Endothelial cell of umbilical vein (primary cell): ENCODE measurements around the gene PIGT. TPM values are rescaled to one million over a fixed set of nuclear protein-coding genes. Genes with fewer than 3 reads are reported as not detected.

Source experiments
- BruUV-seq: library from RNA; stranded (reverse); fragments of 400-500 nt; replicated peaks from 2 replicates; lab custom pipeline; 2021; lab: Mats Ljungman, UMichigan
- CTCF ChIA-PET: fragments of 300-600, 350-600 bp; sonication (Branson Sonifier 250); formaldehyde crosslinking; loops from one replicate; lab custom pipeline; 2021; ENCODE audit warnings: antibody characterized with exemption, inconsistent platforms; lab: Charles Lee
- POLR2A ChIA-PET: fragments of 300-600, 350-600 bp; sonication (Branson Sonifier 250); formaldehyde crosslinking; loops from one replicate; lab custom pipeline; 2021; ENCODE audit warnings: antibody characterized with exemption, inconsistent platforms; lab: Charles Lee
- DNase-seq: peaks from one replicate; pipeline ENCODE4 v3.0.0-alpha.2; 2011; ENCODE audit warnings: low read depth, low spot score
- FAIRE-seq: peaks from 2 replicates; lab custom pipeline; 2011; peaks lifted over from hg19 to GRCh38; lab: Jason Lieb, UNC
- H2AFZ ChIP-seq: 2 replicates; pipeline ENCODE4 v1.6.0; 2012; ENCODE audit warnings: low read depth, low read length, control low read depth, inconsistent platforms
- H3K27ac ChIP-seq: 2 replicates; pipeline ENCODE4 v1.5.1; 2011; ENCODE audit warnings: low read depth, mild to moderate bottlenecking, control low read depth, low read length, moderate library complexity; ENCODE audit not compliant: insufficient read depth
- H3K27me3 ChIP-seq, 2 experiments: 2 replicates each; pipeline versions ENCODE4 v1.6.0 to v1.6.1; 2011; ENCODE audit warnings: low read length in 2 of 2, mixed read lengths in 1 of 2; ENCODE audit not compliant: control insufficient read depth in 2 of 2, insufficient read depth in 2 of 2
- H3K36me3 ChIP-seq, 2 experiments: 2 replicates in 1 of 2; 3 replicates in 1 of 2; pipeline ENCODE4 v1.5.1; 2011; ENCODE audit warnings: low read length in 2 of 2, mild to moderate bottlenecking in 1 of 2, moderate library complexity in 1 of 2; ENCODE audit not compliant: control insufficient read depth in 2 of 2, insufficient read depth in 2 of 2; ENCODE audit errors: extremely low read depth in 1 of 2
- H3K4me1 ChIP-seq: 3 replicates; pipeline ENCODE4 v1.5.1; 2011; ENCODE audit warnings: mild to moderate bottlenecking, low read length; ENCODE audit not compliant: control insufficient read depth, insufficient read depth; ENCODE audit errors: extremely low read depth
- H3K4me2 ChIP-seq: 2 replicates; pipeline ENCODE4 v1.6.1; 2011; ENCODE audit warnings: low read length, control low read depth, mixed read lengths; ENCODE audit not compliant: insufficient read depth
- H3K4me3 ChIP-seq, 3 experiments: fragments of 200-600 bp in 1 of 3; sonication (generic), shearing (Covaris generic) in 1 of 3; replicated peaks in 1 of 3; 2 replicates each; pipeline ENCODE4 v1.5.1; 2011 to 2016; ENCODE audit warnings: control low read depth in 3 of 3, low read length in 3 of 3, mild to moderate bottlenecking in 2 of 3, inconsistent platforms in 1 of 3, low read depth in 1 of 3, moderate library complexity in 1 of 3; ENCODE audit not compliant: insufficient read depth in 1 of 3
- H3K79me2 ChIP-seq: 2 replicates; pipeline ENCODE4 v1.6.0; 2012; ENCODE audit warnings: low read length, inconsistent platforms; ENCODE audit not compliant: control insufficient read depth, insufficient read depth
- H3K9ac ChIP-seq: replicated peaks from 2 replicates; pipeline ENCODE3; 2011; ENCODE audit warnings: low read length, control low read depth; ENCODE audit not compliant: insufficient read depth; ENCODE audit errors: extremely low read depth
- H3K9me1 ChIP-seq: replicated peaks from 3 replicates; pipeline ENCODE4 v1.6.0; 2011; ENCODE audit warnings: mild to moderate bottlenecking, low read length; ENCODE audit not compliant: control insufficient read depth, insufficient read depth; ENCODE audit errors: extremely low read depth
- H3K9me3 ChIP-seq: replicated peaks from 2 replicates; pipeline ENCODE4 v1.5.1; 2012; ENCODE audit warnings: low read length, inconsistent platforms; ENCODE audit not compliant: control insufficient read depth, insufficient read depth
- H4K20me1 ChIP-seq: replicated peaks from 2 replicates; pipeline ENCODE3; 2011; ENCODE audit warnings: mild to moderate bottlenecking, low read length; ENCODE audit not compliant: control insufficient read depth, insufficient read depth; ENCODE audit errors: extremely low read depth
- EZH2 ChIP-seq: IDR thresholded peaks from 2 replicates; pipeline ENCODE4 v1.6.1; 2012; ENCODE audit warnings: borderline replicate concordance, low read depth, mild to moderate bottlenecking, moderate library complexity, low read length, inconsistent platforms; ENCODE audit not compliant: severe bottlenecking
- GATA2 ChIP-seq: IDR thresholded peaks from 2 replicates; pipeline ENCODE4 v1.7.0; 2011; ENCODE audit warnings: low read depth, mild to moderate bottlenecking, moderate library complexity, mixed read lengths, low read length; ENCODE audit not compliant: insufficient read length, insufficient read depth
- JUN ChIP-seq: IDR thresholded peaks from 2 replicates; pipeline ENCODE4 v1.6.1; 2011; ENCODE audit warnings: borderline replicate concordance, low read depth; ENCODE audit not compliant: insufficient read length, insufficient read depth
- MYC ChIP-seq: IDR thresholded peaks from one replicate; pipeline ENCODE4 v1.6.1; 2011; ENCODE audit warnings: mild to moderate bottlenecking, low read depth, low read length
- POLR2A ChIP-seq: IDR thresholded peaks from 2 replicates; pipeline ENCODE4 v1.6.1; 2012; ENCODE audit warnings: low read depth, mild to moderate bottlenecking, control low read depth, low read length
- POLR2AphosphoS5 ChIP-seq: IDR thresholded peaks from 2 replicates; pipeline ENCODE4 v1.6.1; 2012; ENCODE audit warnings: low read depth, mild to moderate bottlenecking, control low read depth, low read length, moderate library complexity; ENCODE audit not compliant: insufficient read depth
- dilution Hi-C: fragments of 300-500 bp; cut with MboI; formaldehyde crosslinking; loops from one replicate; pipeline ENCODE4 v1.15.0; 2019; ENCODE audit warnings: low sequenced_read_pairs; ENCODE audit not compliant: extremely low pct_ligation_motif_present
- intact Hi-C: fragments of 100-400 bp; cut with micrococcal nuclease; formaldehyde crosslinking; loops from one replicate; pipeline ENCODE4 v1.10.0; 2022
- polyA plus RNA-seq, 4 experiments: library from polyadenylated mRNA; depleted of rRNA in 3 of 4; stranded (reverse) in 3 of 4; unstranded in 1 of 4; fragments of >200 nt; gene quantifications; 2 replicates each; pipeline versions ENCODE4 v1.2.1 to v1.2.3, GENCODE V29; 2011 to 2012; ENCODE audit warnings: missing spikeins in 1 of 4
- total RNA-seq: library from RNA; stranded (reverse); gene quantifications from 2 replicates; pipeline ENCODE4 v1.2.3, GENCODE V29; 2021
- TF ChIP-seq, protein P1 (sequence below): IDR thresholded peaks from 2 replicates; pipeline ENCODE4 v1.6.1; 2011; ENCODE audit not compliant: insufficient read depth, insufficient read length
- TF ChIP-seq, protein P2 (sequence below), 2 donors: IDR thresholded peaks; 1 replicate in 1 of 2; 2 replicates in 1 of 2; pipeline ENCODE4 v1.5.1; 2011; ENCODE audit warnings: low read length in 2 of 2, mild to moderate bottlenecking in 2 of 2, moderate library complexity in 2 of 2, control low read depth in 1 of 2, inconsistent platforms in 1 of 2, low read depth in 1 of 2; ENCODE audit not compliant: insufficient read depth in 1 of 2; ENCODE audit errors: extremely low read depth in 1 of 2

PIGT gene
- total and polyA plus RNA-seq, 2 donors (not counting 3 experiments of a cell fraction or from before 2014, with no cell fraction given) = 96.8 to 143 TPM

DNA sequence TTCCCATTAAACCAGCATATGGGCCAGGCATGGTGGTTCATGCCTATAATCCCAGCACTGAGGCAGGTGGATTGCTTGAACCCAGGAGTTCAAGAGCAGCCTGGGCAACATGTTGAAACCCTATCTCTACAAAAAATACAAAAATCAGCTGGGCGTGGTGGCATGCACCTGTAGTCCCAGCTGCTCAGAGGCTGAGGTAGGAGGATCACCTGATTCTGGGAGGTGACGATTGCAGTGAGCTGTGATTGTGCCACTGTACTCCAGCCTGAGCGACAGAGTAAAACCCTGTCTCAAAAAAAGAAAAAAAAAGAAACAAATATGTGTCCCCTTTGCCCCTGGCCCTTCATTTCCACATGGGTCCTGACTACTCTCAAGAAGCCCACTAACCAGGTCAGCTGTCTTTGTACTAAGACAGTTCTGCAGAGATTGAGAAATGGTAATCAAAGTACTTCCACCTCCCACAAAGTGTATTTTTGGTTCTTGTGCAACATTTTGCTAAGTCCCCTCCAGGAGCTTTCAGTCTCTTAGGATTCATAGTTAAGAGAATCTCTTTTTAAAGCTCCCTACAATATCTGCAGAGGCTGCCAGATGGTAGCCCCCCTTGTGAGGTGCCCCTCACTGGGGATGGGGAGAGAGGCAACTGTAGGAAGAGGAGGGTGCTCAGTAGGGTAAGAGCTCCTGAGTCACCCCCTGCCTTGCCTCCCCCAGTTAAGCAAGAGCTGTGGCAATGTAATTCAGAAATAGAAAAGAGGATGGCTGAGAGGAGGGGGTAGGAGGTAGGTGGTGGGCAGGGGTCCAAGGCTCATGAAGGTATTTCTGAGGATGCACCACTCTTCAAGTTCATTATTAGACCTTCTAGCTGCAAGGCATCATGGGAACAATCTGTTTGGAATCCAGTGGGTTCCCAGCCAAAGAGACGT, 37.1 kb downstream of the PIGT start:
- Histone ChIP-seq H3K27me3 (peaks cover 0 to 2% of the 10 kb centered on the region in 2 experiments), H3K9me3 (no peaks in the 10 kb centered on the region), H3K4me1 (no peaks in the 10 kb centered on the region), H3K4me3 (no peak overlapping the region), H3K9me1 (no peaks in the 10 kb centered on the region), H3K27ac (no peak overlapping the region), H4K20me1 (no peaks in the 10 kb centered on the region), H3K9ac (no peak overlapping the region), H2AFZ (no peak overlapping the region), H3K36me3 (no peaks in the 10 kb centered on the region), H3K4me2 (no peak overlapping the region), H3K79me2 (no peaks in the 10 kb centered on the region)
- FAIRE-seq (no peak), DNase-seq (no peak)
- TF ChIP-seq MYC = no peak
- TF ChIP-seq GATA2 = no peak
- TF ChIP-seq POLR2A = no peak
- TF ChIP-seq, protein P1, sequence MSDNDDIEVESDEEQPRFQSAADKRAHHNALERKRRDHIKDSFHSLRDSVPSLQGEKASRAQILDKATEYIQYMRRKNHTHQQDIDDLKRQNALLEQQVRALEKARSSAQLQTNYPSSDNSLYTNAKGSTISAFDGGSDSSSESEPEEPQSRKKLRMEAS = no peak
- no peak for TF ChIP-seq POLR2AphosphoS5
- no peak for TF ChIP-seq EZH2
- TF ChIP-seq, protein P2, sequence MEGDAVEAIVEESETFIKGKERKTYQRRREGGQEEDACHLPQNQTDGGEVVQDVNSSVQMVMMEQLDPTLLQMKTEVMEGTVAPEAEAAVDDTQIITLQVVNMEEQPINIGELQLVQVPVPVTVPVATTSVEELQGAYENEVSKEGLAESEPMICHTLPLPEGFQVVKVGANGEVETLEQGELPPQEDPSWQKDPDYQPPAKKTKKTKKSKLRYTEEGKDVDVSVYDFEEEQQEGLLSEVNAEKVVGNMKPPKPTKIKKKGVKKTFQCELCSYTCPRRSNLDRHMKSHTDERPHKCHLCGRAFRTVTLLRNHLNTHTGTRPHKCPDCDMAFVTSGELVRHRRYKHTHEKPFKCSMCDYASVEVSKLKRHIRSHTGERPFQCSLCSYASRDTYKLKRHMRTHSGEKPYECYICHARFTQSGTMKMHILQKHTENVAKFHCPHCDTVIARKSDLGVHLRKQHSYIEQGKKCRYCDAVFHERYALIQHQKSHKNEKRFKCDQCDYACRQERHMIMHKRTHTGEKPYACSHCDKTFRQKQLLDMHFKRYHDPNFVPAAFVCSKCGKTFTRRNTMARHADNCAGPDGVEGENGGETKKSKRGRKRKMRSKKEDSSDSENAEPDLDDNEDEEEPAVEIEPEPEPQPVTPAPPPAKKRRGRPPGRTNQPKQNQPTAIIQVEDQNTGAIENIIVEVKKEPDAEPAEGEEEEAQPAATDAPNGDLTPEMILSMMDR (IDR thresholded peaks at IDR 0.05; ENCODE audit: extremely low read depth in 1 of 2, insufficient read depth in 1 of 2, low read depth in 1 of 2, low read length in 2 of 2) = no peak
- TF ChIP-seq JUN = no peak
- intact Hi-C loops (no loop called here), dilution Hi-C loops (no loop called here)
- BruUV-seq = no TSS peak
- CTCF ChIA-PET = interaction anchor here (0.9 to 8.5 kb wide), 10 partner anchors 12 to 318 kb away, joined by 3 to 88 read pairs (median 5); partner anchors contain the start of gene SYS1
- POLR2A ChIA-PET = interaction anchor here (1.2 kb wide), 1 partner anchor 90 kb away, joined by 4 read pairs; the partner anchor contains the start of gene SYS1
